IPS DF 19.7 (cell line): Measurements from ENCODE around the gene EFNB2.

ENCODE experiments used
- DNase-seq: peaks from one replicate; pipeline ENCODE4 v3.0.0-alpha.2; 2013; ENCODE audit warnings: low read depth, low spot score

Gene EFNB2

DNA sequence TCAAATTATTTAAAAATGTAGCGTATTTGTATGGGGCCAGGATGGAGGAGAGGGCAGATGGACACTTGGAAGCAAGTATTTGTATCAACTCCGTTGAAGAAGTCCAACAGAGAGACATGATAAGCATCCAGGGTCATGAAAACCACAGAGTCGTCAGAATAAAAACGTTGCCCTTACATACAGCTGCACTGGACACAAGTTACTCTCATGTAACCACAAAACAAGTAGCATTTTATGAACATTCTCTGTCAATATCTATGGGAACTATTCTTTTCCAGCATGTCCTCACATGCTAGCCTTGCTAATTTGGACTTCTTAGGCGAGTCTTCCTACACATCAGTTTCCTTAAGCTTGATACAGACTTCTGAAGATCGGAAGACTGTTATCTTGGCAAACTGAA is 35.0 kb downstream of the EFNB2 start:
- no peak for DNase-seq

DNA sequence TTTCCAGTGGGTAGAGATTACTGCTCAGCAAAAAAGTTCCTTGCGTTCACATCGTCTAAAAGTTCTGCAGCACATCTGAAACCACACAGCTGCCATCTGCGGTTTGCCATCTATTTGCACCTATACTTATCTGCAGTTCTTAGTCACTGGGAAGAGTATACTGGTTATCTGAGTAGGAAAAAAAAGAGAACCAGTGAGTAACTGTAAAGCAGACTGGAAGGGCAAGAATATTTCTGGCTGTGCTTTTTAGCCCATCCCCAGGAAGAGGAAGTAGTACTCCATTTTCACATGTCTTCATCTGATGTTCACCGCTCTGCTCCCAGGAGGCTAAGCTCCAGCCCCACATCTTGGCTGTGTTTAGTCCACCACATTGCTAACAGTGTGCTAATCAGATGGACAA is 35.6 kb downstream of the EFNB2 start:
- DNase-seq, result no peak

- no peak for DNase-seq
Observed at GRCh38 chr13:106499113-106499512, 36.3 kb downstream of the EFNB2 start.

- no peak for DNase-seq
Observed at GRCh38 chr13:106498571-106498970, 36.9 kb downstream of the EFNB2 start.

DNA sequence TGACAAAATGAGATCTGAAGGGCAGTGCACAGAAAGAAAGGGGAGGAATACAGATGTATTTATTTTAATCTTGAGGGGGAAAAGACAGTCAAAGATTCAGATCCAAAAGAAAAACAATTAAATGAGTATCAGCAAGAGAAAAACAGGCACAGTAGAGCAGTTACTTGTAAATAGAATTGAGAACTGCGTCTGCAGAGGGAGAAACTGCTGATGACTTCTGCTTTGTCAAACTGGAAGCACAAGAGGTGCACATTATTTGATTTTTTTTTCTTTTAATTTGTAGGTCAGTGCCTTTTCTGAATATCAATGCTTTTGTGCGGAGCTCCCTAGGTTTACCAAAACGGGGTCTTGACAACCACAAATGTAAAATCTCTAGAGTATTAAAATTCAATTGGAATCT is 37.3 kb downstream of the EFNB2 start:
- no peak for DNase-seq

GRCh38 chr13:106497079-106497478 is 38.4 kb downstream of the EFNB2 start:
- no peak for DNase-seq

- no peak for DNase-seq
Observed at GRCh38 chr13:106496072-106496997, 39.1 kb downstream of the EFNB2 start.

GRCh38 chr13:106494936-106495335 is 40.5 kb downstream of the EFNB2 start:
- DNase-seq, result no peak

DNA sequence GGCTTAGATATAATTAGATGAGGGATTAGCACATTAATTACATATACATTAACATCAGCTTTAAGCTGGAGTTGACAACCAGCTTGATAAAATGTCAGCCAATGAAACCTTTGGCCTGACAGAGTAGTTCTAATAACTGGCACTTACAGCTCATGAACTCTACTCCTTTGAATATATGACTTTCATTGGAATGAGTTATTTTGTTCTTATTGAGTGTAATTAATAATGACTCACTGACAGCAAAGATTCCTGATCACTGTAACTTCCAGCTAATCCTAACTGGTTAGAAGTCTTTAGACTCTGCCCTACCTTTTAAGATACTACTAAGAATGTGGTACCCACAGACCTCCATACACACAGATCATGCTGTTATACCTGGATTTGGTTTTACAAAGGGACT is 41.0 kb downstream of the EFNB2 start:
- DNase-seq, result no peak

DNA sequence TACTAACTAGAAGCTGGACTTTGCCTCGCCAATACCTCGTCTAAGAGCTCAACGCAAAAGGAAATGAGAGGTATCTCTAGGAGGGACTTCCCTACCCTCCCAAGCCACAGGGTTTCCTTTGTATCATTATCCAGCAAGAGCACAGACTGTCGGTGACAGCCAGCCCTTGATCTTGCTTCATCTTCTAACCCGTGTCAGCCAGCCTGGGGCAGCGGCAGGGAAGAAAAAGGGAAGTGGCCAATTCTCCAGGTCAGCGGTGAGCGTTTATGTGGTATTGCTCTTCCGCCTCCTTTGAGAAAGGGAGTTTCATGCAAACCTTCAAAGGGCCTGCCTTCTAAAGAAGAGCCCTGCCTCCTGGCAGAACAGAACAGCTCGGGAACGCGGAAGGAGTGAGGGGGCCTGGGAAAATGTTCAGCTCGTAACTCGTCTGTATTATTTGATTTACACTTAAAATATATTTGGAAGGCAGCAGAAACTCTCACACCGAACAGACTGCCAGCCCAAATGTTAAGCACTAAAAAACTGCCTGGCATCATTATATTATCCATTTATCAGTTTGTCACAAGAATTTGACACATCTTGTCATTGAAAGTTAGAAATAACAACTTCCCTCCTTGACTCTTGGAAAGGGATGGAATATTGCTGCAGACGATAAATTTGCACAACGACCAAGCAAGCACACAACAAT is 41.8 kb downstream of the EFNB2 start:
- no peak for DNase-seq

DNA sequence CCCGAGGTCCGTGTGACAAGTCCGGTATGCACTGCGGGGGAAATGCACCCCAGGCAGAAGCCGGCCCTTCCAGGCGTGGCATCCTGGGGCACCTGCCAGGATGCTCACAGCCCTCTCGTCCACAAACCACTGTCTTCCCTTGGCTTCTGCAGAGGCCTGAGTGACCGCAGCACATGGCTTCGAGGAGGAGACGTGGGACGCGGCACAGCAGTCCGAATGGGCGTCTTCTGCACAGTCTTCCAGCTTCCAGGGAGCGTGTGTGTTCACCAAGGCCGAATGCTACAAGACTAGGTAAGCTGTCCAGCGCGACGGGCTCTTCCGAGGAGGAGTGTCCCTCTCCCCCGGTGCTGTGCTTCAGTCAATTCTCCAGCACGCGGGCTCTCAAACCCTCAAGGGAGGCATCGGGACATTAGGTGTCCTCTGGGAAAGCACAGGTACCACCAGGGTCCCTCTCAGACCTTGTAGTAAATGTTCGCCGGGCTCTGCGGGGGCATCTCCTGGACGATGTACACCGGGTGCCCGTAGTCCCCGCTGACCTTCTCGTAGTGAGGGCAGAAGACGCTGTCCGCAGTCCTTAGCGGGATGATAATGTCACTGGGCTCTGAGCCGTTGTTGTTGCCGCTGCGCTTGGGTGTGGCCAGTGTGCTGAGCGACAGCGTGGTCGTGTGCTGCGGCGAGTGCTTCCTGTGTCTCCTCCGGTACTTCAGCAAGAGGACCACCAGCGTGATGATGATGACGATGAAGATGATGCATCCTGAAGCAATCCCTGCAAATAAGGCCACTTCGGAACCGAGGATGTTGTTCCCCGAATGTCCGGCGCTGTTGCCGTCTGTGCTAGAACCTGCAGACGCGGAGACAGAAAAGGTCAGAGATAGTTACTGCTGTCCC is 42.6 kb downstream of the EFNB2 start:
- no peak for DNase-seq

DNA sequence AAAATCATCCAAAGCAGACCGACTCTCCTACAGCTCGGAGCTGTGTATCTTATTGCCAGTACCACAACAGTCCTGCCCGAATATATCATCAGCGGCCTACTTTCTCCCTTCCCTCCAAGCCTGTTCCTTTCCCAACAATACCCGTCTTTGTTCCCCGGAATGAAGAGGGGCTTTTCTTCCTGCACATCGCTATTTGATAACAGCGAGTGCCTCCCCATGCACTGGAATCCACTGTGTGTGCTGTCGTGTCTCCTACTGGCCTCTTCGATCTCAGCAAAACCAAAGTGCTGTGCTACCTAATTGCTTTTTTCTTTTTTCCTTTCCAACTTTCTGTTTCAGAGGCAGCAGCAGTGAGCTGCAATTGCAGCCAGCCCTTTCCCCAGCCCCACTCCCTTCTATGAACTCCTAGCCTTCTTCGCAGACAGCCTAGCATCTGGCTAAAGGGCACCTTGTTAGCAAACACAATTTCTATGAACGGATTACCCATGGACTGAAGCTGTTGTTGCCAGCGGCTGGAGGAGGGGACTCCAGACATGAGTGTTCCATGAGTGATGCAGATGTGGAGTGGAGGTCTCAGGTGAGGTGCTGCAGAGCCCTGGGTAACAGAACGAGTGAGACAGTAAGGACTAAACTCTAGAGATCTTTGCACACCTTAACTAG is 43.4 kb downstream of the EFNB2 start:
- DNase-seq, result no peak

DNA sequence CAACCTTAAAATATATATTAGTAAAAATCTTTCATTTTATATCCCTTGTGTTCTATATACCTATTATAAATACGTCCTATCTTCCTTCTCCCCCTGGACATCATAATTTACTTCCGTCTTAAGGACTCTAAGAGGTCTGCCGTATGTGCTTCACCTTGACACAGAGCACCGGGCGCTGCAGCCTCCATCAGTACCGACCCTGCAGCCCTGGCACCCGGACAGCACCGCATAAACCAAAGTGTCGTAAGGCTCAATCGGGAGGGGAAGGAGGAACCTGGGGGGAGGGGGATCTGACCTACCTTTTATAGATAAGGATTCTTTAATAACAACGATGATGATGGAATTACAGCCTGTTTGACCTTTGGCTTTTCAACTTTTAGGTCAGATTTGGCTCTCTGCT is 44.0 kb downstream of the EFNB2 start:
- no peak for DNase-seq

DNA sequence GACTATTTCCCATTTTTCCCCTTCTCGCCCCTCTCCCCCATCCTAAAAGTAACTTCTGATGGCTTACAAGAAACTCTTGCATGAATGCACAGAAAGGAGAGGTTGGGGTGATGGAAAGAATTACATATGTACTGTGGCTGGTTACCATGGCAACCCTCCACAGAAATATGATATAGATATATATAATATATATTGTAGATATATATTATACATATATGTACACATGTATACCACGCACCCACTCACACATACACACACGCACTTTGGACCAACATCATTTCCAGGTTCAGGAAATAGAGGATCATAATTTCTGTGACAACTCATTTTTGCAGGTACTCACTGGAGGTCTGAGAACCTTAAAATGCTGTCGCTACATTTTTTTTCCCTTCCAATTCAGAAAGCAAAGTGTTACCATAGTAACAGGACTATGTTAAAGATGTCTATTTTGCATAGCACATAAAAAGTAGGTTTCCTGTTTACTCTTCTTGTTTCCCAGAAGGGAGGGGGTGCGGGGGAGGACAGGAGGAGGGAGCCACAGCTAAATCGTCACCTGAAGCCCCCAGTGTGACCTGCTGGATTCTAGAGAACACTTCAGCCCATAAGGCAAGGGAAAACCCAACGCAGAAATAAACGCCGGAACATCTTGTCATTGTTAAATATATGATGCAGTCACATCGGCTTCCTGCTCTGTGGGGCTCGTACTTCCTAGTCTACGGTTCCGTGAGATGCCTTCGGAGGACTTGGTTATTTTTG is 44.7 kb downstream of the EFNB2 start:
- DNase-seq, result no peak

- no peak for DNase-seq
Observed at GRCh38 chr13:106489849-106490568, 45.5 kb downstream of the EFNB2 start.

GRCh38 chr13:106488686-106489085 is 46.8 kb downstream of the EFNB2 start:
- no peak for DNase-seq

DNA sequence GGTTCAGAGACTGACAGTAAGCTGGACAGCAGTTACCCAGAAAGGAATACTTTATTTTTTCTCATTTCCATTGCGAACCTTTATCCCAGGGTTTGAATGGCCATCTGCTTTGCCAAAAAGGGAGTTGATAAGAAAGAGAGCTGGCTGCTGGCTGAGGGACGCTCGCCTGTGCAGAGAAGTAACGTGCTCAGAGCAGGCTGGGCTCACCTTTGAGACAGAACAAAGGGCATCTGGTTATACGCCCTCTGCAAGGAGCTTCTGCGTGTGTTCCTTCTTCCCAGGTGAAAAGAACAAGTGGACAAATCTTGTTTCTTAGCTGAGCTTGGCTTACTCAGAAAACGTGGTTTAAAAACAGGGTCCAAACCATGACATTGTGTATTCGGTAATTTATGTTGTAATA is 47.4 kb downstream of the EFNB2 start:
- DNase-seq, result no peak

GRCh38 chr13:106487129-106487528 is 48.3 kb downstream of the EFNB2 start:
- DNase-seq, result no peak

DNA sequence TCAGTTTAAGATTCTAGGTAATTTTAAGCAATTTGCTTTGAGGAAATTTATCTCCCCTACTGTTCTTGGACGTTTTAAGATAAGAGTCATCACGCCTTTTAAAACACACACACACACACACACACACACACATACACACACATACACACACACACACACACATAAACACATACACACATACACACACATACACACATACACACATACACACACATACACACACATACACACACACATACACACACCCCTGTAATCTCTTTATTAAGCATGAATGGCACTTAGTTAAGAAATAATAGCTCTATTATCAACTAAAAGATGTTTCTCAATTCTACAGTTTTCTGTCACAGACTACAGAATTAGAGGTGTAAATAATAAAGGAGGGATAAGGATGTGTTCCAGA is 49.2 kb downstream of the EFNB2 start:
- no peak for DNase-seq

DNA sequence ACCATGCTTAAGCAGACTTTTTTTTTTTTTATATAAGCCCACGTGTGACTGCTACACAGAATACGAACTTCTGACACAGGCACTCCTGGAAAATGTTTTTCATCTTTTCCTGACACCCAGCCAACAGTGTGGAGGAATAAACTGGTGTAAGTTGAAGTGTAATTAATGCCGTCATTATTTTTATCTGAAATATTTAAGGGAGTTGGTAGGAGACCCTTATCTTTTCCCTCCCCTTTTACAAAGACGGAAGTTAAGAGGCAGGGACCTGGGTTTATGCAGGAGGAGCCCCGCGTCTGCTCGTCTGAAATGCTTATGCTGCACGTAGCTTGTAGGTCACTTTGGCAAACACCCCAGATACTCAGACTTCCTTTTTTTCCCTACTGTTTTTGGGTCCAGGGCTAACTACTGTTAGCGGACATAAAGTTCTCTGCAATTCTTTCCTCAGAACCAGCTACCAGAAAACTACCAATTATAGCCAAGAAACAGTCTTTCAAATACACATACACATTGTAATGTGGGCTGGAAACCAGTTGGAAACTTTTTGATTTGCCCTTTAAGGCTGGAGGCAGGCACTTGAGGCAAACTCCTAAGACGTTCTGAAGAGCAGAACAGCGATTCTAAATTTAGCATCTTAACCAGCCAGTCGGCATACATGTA is 50.8 kb downstream of the EFNB2 start:
- no peak for DNase-seq
